Ramos (cell line): ENCODE results near the gene ATP11A.

Experiments used
- in situ Hi-C: fragments of 300-500 bp; cut with MboI; formaldehyde crosslinking; loops from one replicate; pipeline ENCODE4 v1.14.3; 2022; ENCODE audit warnings: low sequenced_read_pairs; ENCODE audit not compliant: unreplicated experiment

The ATP11A gene

DNA sequence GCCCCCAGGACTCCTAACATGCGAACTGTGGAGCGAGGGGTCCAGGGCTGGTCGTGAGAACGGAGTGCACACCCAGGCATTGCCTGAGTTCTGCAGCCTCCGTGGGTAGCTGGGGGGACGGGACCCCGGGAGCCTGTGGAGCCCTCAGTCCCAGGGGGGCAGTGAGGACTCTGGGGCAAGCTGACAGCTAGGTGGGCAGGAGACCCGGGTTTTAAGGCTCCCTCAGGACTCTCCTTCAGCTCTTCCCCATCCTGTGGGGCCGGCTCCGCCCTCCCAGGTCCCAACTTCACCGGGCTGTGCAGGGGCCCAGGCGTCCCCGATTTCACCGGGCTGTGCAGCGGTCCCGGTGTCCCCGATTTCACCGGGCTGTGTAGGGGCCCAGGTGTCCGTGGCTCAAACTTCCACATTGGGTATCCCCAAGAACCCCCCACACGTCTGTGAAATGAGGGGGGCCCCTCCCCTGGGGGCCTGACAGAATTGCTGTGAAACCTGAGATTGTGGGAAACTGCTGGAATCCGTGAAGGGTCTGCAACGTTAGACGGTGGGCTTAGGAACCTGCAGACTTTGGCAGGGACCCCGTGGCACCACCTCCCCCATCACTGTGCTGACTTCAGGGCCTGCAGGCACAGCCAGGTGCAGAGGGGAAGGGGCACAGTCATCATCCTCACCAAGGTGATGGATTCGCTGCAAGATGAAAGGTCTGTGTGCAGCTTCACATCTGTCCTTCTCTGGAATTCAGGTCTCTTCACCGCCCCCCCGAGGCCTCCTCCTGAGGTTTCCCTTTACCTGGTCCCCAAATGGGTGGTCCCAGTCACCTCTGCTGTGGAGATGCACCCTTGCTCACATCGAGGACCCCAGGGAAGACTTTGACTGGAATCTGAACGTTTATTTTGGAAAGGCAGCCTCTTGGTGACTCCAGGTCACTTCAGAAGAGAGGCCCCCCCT, 206.0 kb downstream of the ATP11A start:
- in situ Hi-C loops = no loop called here

DNA sequence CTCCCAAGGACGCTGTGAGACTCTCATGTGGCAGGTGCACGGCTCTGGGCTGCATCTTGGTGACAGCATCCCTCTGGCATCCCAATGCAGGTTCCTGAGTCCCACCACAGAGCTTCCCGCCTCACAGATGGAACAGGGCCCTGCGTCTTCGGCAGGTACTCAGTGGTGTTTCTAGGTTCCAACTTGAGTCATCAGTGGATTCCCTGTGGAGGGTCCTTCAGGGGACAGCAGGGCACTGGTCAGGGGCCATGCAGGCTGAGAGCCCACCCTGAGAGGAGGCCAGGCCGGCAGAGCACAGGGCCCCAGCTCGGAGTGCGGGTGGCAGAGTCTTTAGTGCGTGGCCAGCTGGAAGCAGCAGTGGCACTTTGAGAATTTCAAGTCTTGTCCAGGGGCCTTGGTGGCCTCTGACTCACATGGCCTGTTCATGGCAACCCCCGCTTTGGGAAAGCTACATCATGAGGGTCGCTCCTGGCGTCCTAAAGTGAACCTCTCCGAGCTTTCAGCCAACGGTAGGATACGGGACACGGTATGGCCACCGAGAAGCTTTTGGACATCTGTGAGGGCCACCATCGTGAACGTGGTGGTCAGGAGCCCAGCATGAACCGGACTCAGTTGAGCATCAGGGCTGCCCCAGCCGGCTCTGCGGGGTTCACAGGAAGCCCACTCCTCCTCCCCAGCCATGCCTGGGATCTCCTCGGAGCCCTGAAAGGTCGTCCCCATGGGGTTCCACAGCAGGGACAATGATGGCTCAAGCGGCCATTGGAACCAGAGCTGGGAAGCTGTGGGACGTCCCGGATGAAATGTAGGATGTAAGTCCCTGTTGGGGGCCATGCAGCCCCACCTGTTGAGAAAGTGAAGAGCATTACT, 207.1 kb downstream of the ATP11A start:
- in situ Hi-C loops = no loop called here

DNA sequence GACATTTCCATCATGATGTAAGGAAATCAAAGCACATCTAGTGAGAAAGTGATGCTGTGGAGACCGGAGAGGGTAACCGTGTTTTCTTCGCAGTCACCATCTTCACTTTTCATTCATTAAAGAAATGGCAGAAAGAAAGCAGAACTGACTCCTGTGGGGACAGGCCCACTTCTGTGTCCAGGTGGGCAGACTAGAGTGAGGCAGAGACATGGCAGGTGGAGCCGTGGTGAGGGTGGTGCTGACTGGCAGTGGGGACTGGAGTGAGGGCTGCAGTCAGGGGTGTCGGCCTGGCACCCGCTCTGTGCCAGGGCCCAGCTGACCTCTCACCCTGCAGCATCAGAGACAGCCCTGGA, 207.7 kb downstream of the ATP11A start:
- in situ Hi-C loops = no loop called here

DNA sequence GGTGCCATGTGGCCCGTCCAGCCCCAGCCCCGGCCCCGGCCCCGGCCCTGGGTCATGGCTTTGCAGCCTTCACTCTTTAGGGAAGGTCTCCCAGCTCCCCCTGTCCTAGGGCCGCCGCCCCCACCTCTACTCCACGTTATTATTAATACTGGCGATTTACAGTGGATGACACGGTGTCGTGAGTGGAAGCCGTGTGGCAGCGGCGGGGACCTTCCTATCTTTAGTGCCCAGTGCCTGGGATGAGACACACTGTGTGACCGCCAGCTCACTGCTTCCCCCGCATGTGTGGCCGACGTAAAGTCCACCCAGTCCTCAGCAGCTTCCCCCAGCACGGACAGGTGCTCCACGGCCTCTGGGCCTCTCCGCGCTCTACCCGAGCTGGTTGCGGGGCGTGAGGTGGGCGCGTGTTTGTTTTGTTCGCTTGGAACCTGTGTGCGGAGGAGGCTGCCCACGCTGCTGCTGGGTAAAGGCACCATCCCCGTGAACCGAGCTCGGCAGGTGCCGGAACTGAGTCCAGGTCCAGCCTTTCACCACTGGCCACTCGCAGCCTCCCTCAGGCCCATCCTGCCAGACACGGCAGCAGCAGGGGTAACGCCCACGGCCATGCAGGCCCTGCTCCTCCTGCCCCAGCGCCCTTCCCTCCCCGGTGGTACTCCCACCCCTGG, 208.2 kb downstream of the ATP11A start:
- in situ Hi-C loops = no loop called here

DNA sequence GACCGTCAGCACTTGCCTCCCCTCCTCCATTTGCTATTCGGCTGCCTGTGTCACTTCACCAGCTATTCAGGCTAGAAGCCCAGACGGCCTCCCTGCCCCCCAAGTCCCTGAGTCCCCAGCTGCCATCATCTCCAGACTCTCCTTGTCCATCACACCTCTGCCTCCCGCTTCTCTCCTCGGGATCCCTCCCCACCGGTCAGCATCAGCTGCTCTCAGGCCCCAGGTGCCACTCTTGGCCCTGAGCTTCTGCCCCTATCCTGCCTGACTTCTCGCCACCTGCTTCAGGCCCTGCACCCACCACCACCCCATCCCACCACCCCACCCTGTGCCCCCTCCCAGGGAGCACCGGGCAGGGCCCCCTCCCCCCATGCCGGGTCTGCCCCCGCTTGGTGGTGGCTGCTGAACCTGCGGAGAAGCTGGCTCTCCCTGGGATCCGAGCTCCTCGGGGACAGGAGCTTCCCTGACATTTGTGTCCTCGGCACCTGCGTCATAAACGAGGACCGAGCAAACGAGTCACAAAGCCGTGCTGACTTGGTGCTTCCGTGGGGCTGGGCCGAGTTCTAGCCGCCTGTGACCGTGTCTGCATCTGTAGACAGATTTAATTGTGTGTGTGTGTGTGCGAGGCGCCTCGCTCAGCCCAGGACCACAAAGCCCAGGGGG, 208.9 kb downstream of the ATP11A start:
- in situ Hi-C loops = no loop called here

DNA sequence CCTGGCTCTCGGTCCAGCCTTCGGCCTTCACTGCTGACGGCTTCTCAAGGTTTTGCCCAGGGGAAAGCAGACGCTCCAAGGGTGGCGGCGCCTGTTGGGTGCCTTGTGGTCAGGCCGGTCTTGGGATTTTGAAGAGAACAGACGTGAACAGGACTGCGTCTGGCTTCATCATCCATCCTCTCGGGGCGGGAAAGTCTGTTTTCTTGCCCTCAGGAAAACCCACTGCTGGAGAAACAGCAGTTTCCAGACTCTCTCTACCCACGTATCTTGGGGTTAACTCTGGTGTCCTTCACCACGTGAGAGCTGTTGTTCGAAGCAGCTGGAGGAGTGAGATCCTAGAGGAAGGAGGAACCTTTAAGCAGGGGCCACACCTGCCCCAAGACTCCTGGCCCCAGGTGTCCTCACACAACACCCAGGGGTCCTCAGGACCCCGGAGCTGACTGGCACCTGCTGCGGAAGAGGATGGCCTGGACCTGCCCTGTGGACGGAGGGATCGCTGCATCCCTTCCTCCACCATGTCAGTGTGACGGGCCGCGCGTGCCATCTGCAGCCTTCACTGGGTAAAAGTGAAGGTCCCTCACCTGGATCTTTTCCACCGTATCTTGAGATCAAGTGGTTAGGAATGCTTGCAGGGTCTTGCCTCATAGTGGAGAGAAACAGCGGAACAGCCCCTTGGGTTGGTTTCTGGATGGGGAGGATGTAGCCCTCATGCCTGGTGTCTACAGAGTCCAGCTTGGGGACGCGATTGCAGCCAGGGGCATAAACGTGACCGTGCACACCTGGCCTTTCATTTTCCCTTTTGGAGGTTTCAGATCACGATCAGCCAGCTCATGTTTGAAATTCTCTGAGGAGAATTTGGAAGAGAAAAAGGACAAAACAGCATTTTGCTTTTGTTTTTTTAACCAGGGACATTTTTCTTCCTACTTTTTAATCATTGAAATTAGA, 209.7 kb downstream of the ATP11A start:
- in situ Hi-C loops = no loop called here

DNA sequence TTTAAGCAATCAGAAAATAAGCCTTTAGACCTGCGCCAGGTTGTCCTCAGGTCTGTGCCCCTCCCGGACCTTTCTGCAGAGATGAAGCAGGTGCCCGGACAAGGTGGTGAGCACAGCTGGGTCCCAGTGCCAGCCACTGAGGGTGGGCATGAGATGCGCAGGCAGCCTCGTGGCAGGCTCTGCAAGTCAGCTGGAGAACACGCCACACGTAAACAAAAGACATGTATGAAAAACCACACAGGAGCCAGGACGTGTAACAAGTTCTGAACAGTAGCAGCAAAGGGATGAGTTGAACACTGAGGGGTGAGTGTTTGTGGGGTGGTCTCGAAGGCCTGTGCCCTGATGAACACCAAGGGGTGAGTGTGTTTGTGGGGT, 210.4 kb downstream of the ATP11A start:
- in situ Hi-C loops = no loop called here

DNA sequence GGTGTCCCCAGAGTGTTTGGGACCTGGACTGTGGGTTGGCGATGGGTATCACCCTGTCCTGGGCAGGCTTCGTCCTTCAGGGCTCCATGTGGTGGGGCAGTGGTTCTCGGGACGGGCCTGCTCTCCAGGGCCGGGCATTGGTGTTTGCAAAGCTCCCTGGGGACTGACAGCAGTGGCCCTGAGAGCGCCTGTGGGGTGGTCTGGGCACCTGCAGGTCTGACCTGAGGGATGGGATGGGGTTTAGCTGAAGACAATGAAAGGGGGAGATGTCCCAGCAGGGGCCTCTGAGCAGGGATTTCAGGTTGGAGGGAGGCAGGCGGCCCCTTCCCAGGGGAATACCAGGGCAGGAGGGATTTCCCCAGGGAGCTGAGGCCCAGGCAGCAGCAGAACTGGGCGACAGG, 210.9 kb downstream of the ATP11A start:
- in situ Hi-C loops = no loop called here

DNA sequence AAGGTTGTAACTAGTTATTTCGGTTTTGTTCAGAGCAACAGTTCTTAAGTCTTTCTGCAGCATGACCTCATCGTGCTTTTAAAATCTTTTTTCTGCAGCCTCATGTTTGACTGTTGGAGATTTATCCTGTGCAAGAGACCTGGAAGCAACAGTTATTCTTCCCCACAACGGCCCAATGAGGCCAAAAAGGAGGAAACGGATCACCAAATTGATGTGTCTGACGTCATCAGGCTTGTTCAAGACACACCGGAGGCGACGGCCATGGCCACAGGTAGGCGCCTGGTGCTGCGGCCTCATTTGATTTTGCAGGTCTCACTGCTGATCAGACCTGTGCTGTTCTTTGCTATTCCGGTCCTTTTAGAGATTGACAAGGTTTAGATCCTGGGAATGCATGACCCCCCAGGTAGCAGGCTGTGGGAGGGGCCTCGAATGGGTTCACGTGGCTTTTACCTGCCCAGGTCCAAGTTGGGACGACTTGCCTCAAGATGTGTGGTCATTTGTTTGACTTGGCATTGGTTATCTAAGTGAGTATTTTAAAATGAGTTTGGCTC, 212.3 kb downstream of the ATP11A start:
- in situ Hi-C loops = no loop called here

DNA sequence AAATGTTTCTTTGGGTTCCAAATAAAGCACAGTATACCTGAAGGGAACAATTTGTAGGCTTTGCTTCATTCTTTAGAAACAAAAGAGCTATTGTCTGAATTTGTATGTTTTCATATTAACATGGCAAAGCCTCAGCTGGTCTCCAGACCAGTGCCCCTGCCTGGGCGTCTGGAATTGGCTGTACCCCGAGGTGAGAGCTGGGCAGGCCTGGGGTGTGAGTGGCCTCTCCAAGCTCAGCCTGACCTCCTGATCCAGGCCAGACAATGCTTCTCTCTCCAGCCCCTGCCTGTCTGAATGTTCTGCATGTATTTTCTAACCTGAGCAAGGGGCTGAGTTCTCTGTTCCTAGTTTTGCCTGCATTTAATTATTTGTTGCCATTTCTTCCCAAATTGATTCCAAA, 212.8 kb downstream of the ATP11A start:
- in situ Hi-C loops = no loop called here

DNA sequence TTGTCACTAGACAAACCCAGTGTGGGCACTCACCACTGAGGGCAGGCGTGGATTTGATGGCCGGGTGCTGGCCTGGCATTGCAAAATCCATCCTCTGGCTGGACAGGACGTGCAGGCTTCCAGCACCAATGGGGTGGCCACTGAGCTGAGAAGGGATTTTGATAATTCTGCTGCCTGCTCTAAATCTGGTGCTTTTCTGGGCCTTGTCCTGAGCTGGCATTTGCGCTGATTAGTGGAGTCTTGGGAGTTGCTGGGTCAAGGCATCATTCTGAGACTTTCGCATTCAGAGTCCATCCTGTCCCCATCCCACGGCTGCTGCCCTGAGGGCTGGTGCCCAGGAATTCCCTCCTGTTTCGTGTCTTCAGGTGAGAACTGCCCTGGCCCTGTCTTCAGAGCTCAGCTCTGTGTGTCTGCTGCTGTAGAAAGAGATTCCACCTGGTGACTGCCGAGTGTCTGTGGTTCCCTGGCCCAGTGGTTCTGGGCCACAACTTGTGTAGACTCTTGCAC, 213.3 kb downstream of the ATP11A start:
- in situ Hi-C loops = no loop called here

DNA sequence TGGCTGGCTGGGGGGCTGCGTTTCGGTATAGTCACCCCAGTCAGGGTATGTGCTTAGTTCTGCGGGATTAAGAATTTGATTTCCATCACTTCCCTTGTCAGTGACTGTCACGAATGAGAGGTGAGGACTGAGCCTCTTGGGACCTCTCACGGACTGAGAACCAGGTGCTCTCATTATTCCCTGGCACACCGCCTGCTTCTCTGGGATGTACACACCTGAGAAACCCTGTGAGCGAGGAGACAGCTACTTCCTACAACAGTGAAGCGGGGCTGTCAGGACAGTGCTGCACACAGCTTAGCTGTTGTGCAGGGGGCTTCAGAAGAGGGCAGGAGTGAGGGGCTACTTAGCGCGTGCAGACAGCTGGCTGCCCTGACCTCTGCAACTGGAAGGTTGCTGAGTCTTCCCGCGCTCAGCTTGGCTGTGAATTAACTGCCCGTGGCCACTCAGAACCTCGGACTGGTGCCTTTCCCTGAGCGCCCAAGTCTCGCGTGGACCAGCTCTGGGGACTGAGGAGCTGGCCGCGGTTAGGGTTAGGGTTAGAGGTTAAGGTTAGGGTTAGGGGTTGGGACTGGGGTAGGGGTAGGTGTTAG, 213.9 kb downstream of the ATP11A start:
- in situ Hi-C loops = no loop called here

DNA sequence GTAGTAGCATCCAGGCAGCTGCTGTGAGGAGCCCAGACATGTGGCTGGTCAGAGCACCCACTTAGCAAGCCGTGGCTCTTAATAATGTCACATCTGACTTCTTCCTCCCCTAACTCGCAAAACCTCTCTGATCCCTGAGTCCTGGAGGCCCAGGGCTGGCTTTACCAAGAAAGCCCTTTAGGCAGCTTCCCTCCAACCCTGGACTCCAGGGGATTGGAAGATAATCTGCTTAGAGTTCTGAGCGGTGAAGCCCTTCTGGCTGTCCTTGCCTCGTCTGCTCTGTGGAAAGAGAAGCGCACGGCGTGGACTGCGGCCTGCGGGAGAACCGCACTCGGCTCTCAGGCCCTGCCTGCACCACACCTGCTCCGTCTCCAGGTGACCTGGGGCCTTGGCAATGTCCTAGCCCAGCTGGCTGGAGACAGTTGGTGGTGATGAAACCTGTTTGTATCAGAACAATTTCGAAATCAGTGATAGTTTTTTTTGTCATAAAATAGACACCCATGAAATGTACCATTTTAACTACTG, 214.7 kb downstream of the ATP11A start:
- in situ Hi-C loops = no loop called here

DNA sequence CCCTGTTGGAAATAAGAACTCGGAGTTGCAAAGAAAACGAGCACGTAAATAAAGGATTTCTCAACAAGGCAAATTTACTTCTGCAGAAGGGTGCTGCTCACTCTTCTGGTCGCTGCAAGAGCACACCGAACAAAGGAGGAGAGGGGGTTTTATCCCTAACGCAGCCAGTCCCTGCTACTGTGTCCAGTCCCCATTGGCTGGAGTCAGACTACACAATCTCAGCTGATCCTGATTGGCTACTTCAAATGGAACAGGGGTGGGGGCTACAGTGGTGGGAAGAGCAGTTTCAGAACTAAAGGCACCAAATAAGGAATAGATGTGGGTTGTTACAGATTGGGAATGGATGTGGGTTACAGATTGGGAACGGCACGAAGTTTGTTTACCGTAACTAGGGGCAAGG, 215.2 kb downstream of the ATP11A start:
- in situ Hi-C loops = no loop called here

DNA sequence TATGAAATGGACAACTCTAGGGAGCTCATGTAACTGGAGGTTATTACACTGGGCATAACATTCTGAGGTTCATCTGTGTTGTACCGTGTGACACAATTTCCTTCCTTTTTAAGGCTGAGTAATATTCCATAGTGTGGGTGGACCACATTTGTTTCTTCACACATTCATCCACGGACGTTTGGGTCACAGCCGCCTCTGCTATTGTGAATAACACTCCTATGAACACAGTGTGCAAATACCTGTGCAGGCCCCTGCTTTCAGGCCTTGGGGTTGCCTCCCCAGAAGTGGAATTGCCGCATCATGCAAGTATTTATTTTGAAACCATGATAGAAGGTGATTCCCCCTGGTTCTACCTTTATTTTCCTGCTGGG, 215.8 kb downstream of the ATP11A start:
- in situ Hi-C loops = no loop called here

DNA sequence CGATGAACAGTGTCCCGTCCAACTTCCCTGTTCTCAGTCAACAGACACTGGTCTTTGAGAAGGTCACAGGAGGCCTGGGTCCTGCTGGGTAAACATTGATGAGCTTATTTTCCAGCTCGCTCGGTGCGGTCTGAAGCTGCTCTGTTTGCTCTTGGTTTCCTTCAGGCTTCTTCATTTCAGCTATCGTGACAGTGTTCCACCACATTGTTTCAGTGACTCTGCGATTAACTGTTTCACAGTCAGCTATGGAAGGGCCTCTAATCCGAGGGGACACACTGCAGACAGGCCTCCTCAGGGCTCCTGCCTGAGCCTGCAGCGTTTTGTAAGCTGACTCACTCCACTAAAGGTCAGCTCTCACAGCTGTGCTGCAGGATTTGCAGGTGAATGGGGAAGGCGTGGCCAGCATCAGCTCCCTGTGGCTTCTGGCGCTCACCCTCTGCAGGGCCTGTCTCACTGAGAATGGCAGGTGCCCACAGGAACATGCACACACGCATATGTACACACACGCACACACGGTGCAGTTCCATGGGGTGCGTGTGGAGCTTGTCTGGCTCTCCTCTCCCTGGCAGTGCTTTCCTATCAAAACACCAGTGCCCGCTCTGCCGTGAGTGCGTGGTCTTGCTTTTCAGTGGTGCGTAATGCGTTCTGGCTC, 216.3 kb downstream of the ATP11A start:
- in situ Hi-C loops = no loop called here

DNA sequence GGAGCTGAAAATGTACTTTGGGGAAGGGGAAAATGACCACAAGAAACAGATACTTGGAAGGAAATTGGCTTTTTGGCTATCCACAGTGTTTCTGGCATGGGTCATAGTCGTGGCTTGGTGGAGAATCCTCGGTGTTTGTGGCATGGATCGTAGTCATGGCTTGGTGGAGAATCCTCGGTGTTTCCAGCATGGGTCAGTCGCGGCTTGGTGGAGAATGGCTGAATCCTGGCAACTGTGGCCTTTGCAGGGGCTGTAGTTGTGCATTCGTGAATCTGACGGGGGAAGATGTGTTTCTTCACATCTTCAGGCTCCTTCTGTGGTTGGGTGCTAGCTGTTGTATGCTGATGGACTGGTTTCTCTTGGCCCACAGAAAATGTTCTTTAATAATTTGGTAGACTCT, 217.4 kb downstream of the ATP11A start:
- in situ Hi-C loops = no loop called here

DNA sequence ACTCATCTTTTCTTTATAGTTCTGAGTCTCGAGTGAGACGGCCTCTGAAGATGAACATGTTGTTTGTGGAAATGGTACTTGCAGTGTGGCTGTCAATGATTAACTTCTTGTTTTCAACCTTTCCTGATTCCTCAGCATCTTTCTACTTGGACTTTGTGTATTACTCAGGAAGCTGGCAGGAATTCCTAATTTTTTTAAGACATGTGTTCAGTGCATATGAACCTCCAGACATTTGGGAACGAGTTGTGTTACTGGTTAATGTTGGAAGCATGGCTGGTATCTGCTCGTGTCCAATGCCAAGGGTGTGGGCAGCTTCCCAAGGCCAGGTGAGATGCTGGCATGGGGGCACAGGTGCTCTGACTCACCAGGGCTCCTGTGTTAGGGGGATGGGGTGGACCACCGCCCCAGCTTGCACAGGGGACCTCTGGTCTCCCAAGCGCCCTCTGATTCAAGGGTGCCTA, 218.1 kb downstream of the ATP11A start:
- in situ Hi-C loops = no loop called here
